Embryonic facial prominence (tissue), 1 donor: ENCODE data around the gene PLS1.
"Not testable (repeated sequence)": the region's sequence is repeated elsewhere in the genome, so short reads cannot be mapped to it uniquely, and the experiment has no call there.

ENCODE experiments used
- DNase-seq: peaks from one replicate; pipeline ENCODE4 v3.0.0-alpha.2; 2016; ENCODE audit errors: extremely low spot score

PLS1 gene

DNA sequence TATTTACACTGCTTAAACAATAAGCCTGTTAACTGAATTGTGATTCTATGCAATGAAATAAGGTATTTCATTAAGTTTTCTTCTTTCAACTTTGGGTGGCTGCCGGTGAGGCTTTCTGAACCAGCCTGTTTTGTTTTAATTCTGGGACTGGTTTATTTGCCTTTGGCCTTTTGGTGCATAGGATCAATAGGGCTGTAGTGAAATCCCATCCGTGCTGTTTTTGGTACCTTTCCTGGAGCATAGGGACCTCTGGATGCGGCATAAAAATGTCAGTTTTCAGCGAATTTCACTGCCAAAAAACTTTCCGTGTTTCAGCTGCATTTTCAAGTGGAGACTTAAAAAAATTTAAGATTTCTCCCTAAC lies 514 bp downstream of the PLS1 start:
- DNase-seq = no peak

DNA sequence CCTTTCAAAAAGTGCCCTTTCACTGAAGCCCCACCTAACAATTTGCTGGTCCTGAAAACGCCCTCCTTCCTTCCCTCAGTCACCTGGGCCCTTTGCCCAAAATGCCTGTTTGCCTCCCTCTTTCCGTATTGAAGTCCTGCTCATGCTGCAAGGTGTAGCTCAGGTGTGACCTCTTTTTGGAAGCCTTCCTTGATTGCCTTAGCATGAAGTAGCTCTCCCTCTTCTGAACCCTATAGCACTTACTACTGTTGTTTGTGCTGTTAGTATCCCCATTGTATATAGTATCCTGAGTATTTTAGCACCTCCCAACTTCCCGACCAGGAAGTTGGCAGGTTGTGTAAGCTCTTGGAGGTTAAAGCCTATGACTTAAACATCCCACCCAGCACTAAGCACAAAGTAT lies 1.7 kb downstream of the PLS1 start:
- DNase-seq = no peak

DNA sequence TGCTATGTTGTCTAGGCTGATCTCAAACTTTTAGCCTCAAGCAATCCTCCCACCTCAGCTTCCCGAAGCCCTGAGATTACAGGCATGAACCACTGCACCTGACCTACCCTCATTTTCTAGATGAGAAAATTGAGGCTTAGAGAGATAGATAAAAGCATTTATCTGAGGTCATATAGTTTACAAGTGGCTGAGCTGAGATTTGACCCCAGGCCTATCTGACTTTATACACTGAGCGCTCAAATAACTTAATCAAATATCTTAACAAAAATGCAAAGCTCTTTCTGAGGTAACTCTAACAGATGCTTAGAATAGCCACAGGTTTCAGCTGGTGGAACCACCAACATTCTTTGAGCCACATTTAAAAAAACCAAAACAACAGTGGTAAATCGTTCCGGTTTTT lies 5.5 kb downstream of the PLS1 start:
- no peak for DNase-seq

DNA sequence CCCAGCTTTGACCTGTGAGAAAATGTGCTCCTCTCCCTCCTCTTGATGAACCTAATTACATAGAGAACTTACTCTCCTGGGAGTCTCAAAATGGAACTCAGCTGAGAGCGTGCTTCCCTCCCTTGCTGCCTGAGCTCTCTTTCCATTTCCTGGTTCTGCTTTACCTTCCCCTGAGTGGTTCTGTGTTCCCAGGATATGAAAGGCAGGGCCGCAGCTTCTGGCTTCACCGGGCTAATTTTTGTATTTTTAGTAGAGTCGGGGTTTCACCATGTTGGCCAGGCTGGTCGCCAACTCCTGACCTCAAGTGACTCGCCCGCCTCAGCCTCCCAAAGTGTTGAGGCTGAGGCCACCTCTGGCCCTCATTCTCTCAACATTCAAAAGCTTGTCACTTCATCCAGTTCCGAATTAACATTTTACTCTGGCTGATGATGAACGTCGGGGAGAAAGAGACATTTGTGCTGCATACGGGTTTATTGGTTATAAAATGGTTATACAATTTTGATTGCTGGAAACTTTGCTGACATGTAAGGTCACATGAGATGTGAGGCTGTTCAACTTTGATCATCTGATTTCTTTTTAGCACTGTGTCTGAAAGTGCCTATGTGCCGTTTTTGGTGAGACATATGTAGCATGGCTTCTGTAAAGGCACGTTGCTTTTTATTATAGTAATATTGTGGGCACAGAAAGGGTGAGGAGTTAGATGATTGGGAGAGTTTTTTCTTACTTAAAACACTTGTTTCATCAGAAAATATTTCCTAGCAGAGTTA lies 6.6 kb downstream of the PLS1 start:
- DNase-seq = no peak

DNA sequence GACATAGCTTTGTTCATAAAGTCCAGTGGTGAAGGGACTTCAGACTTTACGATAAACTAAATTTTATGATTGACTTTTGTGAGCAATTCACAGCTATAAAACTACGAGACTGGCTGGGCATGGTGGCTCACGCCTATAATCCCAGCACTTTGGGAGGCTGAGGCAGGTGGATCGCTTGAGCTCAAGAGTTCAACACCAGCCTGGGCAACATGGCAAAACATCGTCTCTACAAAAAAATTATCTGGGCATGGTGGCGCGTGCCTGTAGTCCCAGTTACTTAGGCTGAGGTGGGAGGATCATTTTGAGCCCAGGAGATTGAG lies 7.2 kb downstream of the PLS1 start:
- DNase-seq = not testable (repeated sequence)

DNA sequence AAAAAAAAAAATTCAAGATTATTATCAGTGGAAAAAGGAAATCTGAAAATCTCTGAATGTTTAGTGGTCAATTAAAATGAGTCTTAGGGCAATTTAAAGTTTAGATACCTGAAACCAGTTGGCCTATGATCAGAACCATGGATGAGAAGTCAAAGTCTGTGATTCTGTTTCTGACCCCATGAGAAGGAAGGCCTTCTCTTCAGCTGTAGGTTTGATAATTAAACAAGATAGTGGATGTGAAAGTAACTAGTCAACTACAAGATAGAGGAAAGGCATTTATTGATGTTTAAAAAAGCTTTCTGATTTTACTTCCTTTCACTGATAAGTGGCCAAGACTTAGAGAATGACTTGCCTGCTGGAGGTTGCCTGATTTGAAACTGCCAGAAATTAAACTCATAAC lies 8.7 kb downstream of the PLS1 start:
- no peak for DNase-seq

DNA sequence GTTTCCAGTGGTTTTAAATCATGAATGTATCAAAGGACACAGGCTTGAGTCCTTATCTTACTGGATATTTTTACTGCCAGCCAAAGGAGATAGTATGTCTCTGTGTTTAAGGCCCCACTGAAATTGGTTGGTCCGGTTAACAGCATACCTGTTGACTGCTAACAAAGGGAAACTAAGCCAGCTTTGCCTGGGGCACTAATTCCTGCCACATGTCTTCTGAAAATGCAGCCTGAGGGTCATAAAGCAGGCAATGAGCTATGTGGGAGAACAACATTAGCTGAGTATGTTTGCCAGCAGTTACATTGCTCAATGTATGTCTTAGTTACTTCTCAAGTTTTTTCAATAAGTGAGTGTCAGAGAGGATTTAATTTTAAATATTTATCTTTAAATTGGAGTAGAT lies 12.4 kb downstream of the PLS1 start:
- DNase-seq = no peak

DNA sequence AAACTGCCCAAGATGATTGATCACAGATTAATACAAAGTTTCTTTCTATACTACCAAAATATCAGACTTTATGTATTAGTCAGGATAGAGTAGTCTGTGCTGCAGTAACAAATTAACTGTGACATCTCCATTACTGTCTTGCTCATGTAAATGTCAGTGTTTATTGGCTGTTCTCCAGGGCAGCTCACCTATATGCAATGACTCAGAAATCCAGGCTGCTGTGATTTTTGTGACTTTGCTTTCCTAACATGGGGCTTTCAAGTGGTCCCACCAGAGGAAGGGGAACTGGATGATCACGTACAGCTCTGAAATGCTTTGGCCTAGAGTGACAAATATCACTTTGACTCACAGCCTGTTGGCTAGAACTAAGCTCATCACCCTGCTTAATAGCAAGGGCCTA lies 12.9 kb downstream of the PLS1 start:
- no peak for DNase-seq

DNA sequence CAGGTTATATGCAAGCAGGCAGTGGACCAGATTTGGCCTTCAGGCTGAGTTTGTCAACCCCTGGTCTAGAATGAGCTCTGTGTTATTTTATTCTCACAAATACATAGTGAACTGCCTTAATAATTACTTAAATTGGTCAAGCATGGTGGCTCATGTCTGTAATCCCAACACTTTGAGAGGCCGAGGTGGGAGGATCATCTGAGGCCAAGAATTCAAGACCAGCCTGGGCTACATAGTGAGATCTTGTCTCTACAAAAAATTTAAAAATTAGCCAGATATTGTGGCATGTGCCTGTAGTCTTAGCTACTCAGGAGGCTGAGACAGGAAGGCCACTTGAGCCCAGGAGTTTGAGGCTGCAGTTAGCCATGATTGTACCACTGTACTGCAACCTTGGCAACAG lies 15.0 kb downstream of the PLS1 start:
- DNase-seq = no peak

DNA sequence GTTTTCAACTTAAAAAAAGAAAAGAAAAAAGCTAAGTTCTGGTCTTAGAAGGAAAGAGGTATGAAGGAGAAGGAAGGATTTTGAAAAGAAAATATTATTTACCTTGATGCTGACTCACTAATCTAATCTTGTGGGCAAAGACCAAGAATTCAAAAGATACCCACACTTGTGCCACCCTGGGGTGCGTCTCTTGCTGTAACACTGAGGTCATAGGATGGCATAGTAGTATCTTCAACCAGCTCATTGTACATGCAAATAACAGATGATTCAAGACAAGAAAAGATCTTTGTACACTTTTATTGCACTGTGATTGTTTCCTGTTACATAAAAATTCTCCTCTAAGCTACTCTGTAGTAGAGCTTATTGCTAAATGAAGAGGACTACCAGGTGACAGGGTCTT lies 17.3 kb downstream of the PLS1 start:
- no peak for DNase-seq

DNA sequence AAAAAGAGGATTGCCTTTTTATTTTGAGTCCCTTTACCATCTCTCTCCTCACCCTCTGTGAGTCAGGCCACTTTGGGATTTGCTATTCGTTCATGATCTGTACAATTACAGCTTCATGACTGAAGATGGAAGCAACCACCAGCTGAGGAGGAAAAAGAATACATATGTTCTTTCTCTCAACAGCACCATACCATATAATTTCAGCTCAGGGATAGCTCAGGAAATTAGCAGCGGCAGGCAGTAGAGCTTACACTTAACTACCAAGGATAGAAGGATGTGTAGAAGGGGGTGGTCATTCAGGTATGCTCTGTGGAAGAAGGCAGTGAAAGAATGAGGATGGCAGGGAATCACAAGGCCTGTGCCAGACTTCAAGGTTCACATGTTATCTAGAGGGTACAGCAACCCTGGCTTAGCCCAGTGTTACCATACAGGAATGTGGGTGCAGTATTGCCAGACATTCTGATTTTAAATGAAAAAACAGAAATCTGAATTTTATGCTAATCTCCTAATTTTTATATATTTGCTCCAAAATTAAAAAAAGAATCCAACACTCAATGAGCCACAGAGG lies 17.9 kb downstream of the PLS1 start:
- no peak for DNase-seq

DNA sequence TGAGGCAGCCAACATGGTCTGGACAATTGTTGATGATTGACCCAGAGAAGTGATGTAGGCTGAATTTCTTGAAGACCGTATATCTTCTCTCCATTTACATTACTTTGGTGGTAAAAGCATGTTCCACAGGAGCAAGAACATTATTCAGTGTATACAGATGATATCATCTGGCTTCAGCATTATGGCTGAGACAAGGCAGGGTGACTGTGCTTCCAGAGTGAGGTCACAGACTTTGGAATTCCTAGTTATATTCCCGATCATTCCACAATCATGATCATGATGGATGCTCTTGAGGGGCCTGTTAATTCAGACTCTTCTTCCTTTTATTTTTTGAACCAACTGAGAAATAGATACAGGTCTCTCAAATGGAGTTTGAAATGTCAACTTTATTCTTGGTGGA lies 19.0 kb downstream of the PLS1 start:
- no peak for DNase-seq

DNA sequence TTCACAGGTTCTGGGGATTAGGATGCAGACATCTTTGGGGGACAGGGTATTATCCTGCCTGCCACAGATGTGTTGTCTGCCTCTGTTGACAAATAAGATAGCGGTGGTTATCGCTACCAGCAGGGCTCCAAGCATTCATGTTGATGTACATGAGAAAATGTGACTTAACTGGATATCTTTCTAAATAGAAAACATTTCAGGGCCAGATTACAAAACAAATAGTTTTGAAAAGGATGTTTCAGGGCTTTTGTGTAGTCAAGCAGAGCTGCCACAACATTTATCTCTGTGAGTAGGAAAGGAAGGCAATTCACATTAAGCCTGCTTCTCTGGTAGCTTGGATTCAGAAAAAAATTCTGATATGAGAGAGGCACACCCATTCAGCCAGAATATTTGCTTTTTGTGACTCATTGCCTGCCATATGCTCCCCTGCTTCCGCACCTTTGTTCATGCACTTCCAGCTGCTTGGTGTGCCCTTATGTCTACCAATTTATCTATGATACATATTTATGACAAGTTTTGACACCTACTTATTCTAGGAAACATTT lies 22.8 kb downstream of the PLS1 start:
- no peak for DNase-seq

DNA sequence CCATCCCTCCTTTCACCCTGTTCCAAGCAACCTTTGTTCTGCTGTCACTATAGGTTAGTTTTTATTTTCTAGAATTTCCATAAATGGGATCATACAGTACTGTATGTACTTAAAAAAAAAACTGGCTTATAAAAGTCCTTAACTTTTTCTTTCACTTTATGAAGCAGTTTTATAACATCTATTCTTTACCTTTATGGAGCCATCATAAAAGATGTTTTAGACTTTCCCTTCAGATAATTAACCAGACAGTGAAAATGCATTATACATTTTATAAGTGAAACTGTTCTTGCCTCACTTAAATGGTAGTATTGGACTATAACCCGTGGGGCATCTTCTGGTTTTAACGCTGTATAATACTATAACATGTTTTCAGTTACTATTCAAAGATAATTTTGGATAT lies 26.2 kb downstream of the PLS1 start:
- DNase-seq = no peak

DNA sequence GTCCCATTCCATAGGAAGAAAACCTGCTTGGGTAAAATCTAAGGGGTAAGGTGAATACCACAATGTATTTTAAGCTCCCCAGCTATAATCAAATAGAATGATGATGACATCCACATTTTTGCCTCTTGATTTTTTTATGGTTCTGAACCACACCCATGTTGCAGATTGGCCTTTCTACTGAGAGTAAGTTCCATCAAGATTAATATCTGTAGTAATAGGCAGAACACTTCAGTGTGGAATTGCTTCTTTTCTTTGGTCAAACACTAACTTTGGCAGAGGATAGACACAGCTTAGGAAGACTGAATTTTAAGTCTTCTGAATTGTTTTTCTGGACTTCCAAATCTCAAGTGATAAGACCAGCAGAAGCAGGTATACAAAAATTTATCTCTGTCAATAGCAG lies 27.0 kb downstream of the PLS1 start:
- DNase-seq = no peak

DNA sequence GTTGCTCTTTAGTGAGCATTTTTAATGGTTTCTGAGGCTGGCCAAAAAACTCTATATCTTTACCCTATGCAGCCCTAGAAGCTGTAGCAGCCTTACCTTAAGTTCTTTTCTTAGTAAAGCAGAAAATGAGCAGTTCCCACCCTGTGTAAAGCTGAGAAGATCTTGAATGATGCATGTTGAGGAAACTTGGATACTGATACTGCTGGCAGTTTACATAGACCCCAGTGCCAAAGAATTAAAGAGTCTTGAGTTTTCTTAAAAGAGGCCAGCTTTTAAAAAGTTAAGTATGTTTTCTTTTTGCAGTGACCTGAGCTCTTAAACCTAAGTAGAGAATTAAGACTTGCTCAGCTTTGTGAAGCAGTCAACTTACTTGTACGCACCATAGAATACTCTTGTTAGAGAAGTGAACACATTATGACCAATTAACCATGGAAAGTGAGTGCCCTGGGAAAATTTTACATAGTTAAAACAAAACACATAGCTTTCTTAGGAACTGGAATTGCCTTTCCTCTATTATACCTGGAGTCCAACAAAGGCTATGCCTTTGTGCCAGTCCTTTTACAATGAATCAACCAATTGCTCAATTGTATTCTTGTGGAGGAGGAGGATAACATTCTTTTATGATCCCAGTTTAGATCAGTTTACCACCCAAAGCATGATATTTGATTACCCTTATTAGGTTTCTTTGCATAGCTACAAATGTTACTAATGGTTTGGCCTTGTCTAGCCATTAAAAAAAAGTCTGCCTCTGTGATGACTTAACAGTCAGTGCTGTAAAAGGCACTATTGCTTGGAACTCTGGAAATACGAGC lies 28.4 kb downstream of the PLS1 start:
- no peak for DNase-seq

DNA sequence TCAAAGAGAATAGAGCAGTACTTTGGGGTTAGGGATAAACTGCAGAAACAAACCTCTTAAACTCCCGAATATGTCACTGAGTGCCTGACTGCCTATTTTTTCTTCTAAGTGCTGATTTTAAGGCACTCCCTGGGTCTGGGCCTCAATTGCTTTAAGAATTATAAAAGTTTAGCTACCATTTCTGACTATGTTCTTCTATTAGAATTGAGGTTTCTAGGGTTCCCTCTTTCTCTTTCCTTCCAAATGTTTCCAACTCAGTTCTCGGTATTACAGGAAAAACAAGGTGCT lies 28.9 kb downstream of the PLS1 start:
- no peak for DNase-seq

DNA sequence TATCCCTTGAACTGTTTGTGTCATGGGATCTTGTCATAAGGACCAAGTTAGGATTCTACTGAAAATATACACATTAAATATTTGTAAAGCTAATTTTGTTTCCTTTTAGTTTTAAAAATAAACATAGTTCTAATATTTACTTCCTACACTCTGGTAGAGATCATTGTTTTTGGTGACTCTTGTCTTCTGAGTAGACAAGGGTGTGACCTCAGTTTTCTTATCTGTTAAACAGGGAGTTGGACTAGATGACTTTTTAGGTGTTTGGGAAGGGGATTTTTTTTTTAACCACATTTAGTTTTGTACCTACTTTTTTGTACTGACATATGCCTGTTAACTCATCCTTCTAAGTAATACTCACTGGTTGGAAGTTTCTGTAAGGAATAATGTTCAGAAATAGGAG lies 30.8 kb downstream of the PLS1 start:
- DNase-seq = no peak

DNA sequence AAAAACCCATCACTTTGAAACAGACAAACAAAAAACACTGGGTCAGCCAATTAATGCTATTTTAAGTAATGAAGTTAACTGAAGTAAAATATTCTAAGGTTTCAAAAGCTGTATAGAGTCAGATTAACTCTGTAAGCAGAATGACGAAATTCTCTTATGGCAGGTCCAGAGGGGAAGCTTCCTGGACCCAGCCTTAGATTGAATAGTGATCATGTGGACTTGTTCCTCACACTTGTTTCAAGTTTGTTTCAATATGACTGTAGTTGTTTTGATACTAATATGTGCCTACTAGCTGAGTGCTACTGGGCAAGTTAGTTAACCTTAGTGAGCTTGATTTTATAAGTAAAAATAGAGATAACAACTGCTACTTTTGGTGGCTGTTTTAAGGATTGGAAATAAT lies 32.6 kb downstream of the PLS1 start:
- DNase-seq = no peak

DNA sequence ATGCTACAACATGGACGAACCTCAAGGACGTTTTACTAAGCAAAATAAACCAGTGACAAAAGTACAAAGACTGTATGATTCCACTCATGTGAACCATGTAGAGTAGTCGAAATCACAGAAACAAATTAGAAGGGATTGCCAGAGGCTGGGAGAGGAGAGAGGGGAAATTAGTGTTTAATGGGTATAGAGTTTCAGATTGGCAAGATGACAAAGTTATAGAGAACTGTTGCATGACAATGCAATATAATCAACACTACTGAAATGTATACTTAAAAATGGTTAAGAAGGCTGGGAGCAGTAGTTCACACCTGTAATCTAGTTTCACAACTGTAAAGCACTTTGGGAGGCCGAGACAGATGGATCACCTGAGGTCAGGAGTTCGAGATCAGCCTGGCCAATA lies 36.9 kb downstream of the PLS1 start:
- no peak for DNase-seq

DNA sequence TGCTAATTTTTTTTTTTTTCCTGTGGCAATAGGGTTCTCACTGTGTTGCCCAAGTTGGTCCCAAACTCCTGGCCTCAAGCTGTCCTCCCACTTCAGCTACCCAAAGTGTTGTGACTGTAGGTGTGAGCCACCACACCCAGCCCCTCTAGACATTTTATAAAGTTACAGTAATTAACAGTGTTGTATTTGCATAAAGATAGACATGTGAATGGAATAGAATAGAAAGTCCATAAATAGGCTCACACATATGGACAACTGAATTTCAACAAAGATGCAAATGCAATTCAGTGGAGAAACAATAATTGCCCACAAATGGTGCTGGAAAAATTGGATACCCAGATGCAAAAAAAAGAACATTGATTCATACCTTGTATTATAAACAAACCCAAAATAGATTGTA lies 39.9 kb downstream of the PLS1 start:
- DNase-seq = no peak

DNA sequence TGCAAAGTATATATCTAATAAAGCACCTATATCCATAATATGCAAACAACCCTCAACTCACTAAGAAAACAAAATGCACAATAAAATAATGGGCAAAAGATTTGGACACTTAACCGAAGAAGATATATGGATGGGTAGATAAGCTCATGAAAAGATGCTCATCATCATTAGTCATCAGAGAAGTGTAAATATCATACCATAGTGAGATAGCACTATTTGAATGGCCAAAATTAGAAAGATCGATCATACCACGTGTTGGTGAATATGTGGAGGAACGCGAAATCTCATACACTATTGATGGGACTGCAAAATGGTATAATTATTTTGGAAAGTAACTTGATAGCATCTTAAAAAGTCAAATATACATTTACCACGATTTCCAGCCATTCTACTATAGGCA lies 40.5 kb downstream of the PLS1 start:
- no peak for DNase-seq

DNA sequence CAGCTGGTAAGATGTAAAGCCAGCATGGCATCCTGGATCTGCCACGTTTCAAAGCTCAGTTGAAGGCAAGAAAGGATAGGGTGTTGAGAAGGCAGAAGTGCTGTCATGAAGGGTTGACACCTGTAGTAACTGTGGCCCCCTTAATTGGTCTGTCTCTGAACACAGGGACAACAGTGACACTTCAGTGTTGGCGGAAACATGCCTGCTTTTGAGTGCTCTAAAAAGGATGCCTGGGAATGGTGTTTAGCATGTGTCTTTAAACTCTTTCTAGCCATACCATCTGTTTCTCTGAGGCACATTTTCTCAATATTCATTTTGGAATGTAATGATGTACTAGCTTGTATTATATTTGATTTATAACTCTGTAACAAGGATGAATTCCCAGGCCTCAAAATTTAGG lies 42.1 kb downstream of the PLS1 start:
- no peak for DNase-seq
